Progenitor cell of endocrine pancreas (in vitro differentiated cells): Measurements from ENCODE around the gene UGT1A3. TPM values are rescaled to one million over a fixed set of nuclear protein-coding genes. Genes with fewer than 3 reads are reported as not detected.

Experiments
- DNase-seq: peaks from one replicate; pipeline ENCODE4 v3.0.0; 2021; ENCODE audit warnings: low spot score; ENCODE audit not compliant: unreplicated experiment
- H3K27ac Mint-ChIP-seq: 2 replicates; pipeline ENCODE4 v1.8.0; 2021; ENCODE audit warnings: mild to moderate bottlenecking, moderate library complexity, mixed read lengths
- H3K27me3 Mint-ChIP-seq: 2 replicates; pipeline ENCODE4 v1.8.0; 2021; ENCODE audit warnings: mixed read lengths
- H3K36me3 Mint-ChIP-seq: 2 replicates; pipeline ENCODE4 v1.8.0; 2022; ENCODE audit warnings: mixed read lengths; ENCODE audit not compliant: insufficient read depth
- H3K4me1 Mint-ChIP-seq: 2 replicates; pipeline ENCODE4 v1.8.0; 2021; ENCODE audit warnings: low read depth, mixed read lengths
- H3K4me3 Mint-ChIP-seq: 2 replicates; pipeline ENCODE4 v1.8.0; 2021; ENCODE audit warnings: low read depth, mild to moderate bottlenecking, moderate library complexity, mixed read lengths
- H3K9me3 Mint-ChIP-seq: 2 replicates; pipeline ENCODE4 v1.8.0; 2021; ENCODE audit warnings: low read depth, mixed read lengths
- total RNA-seq: library from RNA; stranded (reverse); gene quantifications from 2 replicates; pipeline ENCODE4 v1.2.1, GENCODE V29; 2021
- TF ChIP-seq, protein P1 (sequence below): fragments of 200-600 bp; sonication (generic); IDR thresholded peaks from one replicate; pipeline ENCODE4 v1.5.0; 2021; ENCODE audit warnings: antibody characterized with exemption, mild to moderate bottlenecking; ENCODE audit not compliant: unreplicated experiment

The UGT1A3 gene
- total RNA-seq, 1 donor from 2014 or later: not detected

DNA sequence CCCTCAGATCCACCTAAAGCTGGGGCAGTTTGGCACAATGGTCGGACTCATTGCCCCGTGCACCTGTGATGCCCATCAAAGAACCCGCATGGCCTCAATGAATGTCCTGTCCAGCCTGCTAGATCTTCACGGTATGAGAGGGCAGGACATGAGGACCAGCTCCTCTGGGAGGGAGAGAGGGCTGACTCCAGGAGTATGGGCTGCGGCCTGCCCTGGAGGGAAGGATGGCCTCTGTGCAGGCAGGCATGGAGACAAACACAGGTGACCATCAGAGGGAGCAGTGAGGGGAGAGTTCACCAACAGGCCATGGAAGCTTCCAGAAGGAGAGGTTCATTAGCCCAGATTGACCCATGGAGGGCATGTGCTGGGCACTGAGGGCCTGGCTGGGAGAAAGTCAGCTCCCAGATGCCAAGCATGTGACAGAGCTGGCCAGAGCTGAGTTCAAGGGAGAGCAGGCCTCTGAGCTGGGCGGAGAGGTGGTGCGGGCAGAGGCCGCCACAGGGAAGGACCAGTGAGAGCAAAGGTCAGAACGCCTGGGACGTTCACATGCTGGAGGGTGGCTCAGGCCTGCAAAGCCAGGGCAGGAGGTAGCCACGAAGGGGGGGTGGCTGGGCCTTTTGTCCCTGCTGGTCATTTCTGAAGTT lies 89.3 kb downstream of the UGT1A3 start:
- Mint-ChIP-seq H3K27ac (peak overlapping the region; percentile 38), H3K36me3 (no peaks in the 10 kb centered on the region), H3K9me3 (no peaks in the 10 kb centered on the region), H3K27me3 (no peaks in the 10 kb centered on the region), H3K4me1 (no peaks in the 10 kb centered on the region), H3K4me3 (no peak overlapping the region)
- no peak for DNase-seq
- TF ChIP-seq, protein P1, sequence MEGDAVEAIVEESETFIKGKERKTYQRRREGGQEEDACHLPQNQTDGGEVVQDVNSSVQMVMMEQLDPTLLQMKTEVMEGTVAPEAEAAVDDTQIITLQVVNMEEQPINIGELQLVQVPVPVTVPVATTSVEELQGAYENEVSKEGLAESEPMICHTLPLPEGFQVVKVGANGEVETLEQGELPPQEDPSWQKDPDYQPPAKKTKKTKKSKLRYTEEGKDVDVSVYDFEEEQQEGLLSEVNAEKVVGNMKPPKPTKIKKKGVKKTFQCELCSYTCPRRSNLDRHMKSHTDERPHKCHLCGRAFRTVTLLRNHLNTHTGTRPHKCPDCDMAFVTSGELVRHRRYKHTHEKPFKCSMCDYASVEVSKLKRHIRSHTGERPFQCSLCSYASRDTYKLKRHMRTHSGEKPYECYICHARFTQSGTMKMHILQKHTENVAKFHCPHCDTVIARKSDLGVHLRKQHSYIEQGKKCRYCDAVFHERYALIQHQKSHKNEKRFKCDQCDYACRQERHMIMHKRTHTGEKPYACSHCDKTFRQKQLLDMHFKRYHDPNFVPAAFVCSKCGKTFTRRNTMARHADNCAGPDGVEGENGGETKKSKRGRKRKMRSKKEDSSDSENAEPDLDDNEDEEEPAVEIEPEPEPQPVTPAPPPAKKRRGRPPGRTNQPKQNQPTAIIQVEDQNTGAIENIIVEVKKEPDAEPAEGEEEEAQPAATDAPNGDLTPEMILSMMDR: no peak

DNA sequence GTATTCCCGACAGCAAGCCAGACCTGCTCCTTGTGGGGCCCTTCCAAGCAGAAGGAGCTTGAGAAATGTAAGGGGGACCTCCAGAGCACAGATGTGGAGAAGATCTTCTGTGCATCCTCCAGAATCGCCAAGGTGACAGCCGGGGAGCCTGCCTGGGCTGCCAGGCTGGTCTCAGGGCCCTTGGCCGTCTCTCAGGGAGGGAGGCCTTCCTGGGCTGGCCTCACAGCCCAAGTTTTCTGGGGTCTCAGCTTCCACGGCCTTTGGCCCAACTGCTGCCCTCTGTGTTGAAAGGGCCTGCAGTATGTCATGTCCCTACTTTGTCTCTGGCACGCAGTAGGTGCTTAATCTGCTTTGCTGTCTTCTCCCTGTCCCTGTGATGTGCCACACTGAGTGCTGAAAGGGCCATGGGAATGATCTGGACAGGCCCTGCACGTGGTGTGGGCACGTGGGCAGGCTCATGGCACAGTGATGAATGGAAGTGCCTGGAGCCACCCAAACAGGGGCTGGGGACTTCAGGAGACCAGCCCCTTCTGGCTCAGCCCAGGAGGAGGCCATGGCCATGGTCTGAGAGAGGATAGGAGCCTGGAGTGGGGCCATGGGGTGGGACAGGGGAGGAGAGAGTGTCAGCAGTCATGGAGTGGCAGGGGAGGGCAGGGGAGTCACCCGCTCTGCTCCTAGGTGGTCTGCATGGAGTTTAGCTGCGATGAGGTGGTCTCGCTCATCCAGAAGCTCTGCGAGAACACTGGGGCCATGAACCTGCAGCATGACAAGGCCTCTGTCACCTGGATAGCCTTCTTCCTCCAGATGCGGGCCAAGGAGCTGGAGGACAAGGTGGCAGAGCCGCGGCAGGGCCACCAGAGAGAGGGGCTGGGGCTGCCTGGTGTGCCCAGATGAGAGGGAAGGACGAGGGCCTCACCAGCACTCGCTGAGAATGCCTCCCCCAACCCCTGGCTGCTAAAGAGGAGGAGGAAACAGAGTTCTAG lies 90.1 kb downstream of the UGT1A3 start:
- no peaks in the 10 kb centered on the region for H3K27me3 Mint-ChIP-seq
- H3K4me1 Mint-ChIP-seq: no peaks in the 10 kb centered on the region
- no peaks in the 10 kb centered on the region for H3K9me3 Mint-ChIP-seq
- TF ChIP-seq, protein P1: no peak
- no peak for DNase-seq
- H3K36me3 Mint-ChIP-seq: no peaks in the 10 kb centered on the region
- H3K4me3 Mint-ChIP-seq: no peak overlapping the region
- H3K27ac Mint-ChIP-seq: no peak overlapping the region

DNA sequence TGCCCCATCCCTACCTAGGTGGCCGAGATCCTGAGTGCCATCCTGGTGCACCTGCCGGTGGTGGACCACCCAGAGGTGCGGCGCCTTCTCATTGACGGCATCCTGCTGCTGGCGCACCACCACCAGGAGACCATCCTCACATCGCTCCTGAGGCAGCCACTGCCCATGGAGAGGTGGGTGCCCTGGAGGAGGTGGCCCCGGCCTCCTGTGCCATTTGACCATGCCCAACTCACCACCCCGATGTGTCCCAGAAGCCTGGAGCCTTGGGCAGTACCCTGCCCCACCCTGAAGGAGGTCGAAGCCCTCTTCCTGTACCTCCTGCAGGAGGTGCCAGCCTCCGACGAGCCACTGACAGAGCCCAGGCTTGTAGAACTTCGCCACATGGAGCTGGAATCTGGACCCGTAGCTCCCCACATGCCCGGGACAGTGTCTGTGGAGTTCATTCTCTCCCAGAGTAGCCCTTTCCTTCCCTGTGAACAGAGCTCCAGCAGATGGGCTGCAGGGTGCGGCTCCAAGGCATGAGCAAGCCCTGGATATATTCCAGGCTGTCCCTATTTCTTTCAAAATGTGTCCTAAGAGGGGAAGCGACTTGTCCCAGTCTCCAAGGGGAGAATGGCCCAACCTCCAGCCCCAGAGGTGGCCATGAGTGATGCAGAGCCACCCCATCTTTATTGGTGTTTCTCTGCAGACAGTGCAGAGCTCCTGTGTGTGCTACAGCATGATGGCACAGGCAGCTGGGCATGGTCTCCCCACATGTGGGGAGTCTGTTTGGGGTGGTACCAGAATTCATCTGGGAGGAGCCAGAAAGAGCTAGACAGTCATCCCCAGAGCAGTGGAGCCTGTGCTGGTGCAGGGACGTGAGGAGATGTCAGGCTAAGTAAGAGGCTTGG lies 91.3 kb downstream of the UGT1A3 start:
- TF ChIP-seq, protein P1: no peak
- Mint-ChIP-seq H3K27me3 (no peaks in the 10 kb centered on the region), H3K36me3 (no peaks in the 10 kb centered on the region), H3K4me1 (no peaks in the 10 kb centered on the region), H3K4me3 (no peak overlapping the region), H3K9me3 (no peaks in the 10 kb centered on the region), H3K27ac (no peak overlapping the region)
- no peak for DNase-seq

DNA sequence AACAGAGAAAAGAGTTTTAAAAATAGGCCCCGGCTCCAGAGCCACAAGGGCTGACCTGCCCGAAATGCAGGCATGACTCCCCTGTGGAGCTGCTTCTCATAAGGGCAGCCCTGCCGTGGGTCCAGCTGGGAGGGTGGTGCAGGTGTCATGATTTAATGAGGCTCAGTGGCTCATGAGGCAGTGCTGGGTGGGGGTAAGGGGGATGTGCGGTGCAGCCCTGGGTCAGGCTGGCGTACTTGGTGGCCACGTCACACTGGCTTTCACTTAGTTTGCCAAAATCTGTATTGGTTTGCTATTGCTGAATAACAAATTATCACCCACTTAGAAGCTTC lies 91.9 kb downstream of the UGT1A3 start:
- peaks cover 2% of the 10 kb centered on the region for H3K27me3 Mint-ChIP-seq
- H3K27ac Mint-ChIP-seq: no peak overlapping the region
- H3K9me3 Mint-ChIP-seq: no peaks in the 10 kb centered on the region
- no peaks in the 10 kb centered on the region for H3K4me1 Mint-ChIP-seq
- DNase-seq: no peak
- no peak overlapping the region for H3K4me3 Mint-ChIP-seq
- peaks cover 1% of the 10 kb centered on the region for H3K36me3 Mint-ChIP-seq
- TF ChIP-seq, protein P1: no peak

DNA sequence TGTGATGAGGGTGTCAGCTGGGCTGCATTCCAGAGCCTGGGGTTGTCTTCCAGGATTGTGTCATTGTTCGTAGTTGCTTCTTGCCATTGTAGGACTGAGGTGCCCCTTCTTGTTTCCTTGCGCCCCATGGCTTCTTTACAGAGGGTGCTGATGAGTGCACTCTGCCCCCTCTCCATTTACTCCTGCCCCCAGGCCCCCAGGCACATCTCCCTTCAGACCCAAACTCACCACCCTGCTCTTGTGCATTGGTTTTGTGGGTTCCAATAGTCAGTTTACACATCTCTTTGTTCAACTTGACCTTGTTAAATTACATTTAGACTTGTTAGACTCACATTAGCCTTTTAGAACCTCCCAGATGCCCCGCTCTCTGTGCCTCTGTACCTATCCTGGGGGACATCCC lies 92.4 kb downstream of the UGT1A3 start:
- no peak overlapping the region for H3K27ac Mint-ChIP-seq
- DNase-seq: no peak
- peaks cover 1% of the 10 kb centered on the region for H3K36me3 Mint-ChIP-seq
- no peaks in the 10 kb centered on the region for H3K4me1 Mint-ChIP-seq
- H3K27me3 Mint-ChIP-seq: peaks cover 2% of the 10 kb centered on the region
- H3K4me3 Mint-ChIP-seq: no peak overlapping the region
- peaks cover under 1% of the 10 kb centered on the region for H3K9me3 Mint-ChIP-seq
- TF ChIP-seq, protein P1: no peak
